ENCODE results near the gene DROSHA.

Gene DROSHA

DNA sequence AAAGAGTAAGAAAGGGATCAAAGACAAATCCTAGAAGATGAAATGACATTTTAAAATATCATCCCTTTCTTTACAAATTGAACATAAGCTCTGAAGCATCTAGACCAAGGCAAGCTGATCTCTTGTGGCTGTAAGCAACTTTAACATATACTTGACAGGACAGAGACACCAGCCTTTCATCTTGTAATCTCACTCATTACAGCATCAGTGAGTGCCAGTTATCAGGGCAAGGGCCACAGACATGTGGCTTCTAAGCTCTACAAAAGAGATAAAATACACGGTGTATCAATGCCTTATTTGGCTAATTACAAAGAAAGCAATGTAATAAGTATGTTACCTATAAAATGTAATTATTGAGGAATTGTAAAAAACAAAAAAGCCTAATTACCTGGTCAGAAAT, 95.0 kb downstream of the DROSHA start:
- TF ChIP-seq EZH2phosphoT487 (IDR thresholded peaks at IDR 0.05; ENCODE audit: borderline replicate concordance, low read length), result no peak
- TF ChIP-seq, protein P1, sequence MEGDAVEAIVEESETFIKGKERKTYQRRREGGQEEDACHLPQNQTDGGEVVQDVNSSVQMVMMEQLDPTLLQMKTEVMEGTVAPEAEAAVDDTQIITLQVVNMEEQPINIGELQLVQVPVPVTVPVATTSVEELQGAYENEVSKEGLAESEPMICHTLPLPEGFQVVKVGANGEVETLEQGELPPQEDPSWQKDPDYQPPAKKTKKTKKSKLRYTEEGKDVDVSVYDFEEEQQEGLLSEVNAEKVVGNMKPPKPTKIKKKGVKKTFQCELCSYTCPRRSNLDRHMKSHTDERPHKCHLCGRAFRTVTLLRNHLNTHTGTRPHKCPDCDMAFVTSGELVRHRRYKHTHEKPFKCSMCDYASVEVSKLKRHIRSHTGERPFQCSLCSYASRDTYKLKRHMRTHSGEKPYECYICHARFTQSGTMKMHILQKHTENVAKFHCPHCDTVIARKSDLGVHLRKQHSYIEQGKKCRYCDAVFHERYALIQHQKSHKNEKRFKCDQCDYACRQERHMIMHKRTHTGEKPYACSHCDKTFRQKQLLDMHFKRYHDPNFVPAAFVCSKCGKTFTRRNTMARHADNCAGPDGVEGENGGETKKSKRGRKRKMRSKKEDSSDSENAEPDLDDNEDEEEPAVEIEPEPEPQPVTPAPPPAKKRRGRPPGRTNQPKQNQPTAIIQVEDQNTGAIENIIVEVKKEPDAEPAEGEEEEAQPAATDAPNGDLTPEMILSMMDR (IDR thresholded peaks at IDR 0.05; ENCODE audit: low read depth, low read length, poor library complexity, severe bottlenecking), result no peak
- no peaks in the 10 kb centered on the region for H3F3A ChIP-seq (ENCODE audit: control insufficient read depth, insufficient read depth)
- H3K4me1 ChIP-seq (ENCODE audit: control insufficient read depth, low read length), result no peaks in the 10 kb centered on the region
- no peaks in the 10 kb centered on the region for H3K9me3 ChIP-seq (ENCODE audit: control insufficient read depth, insufficient read depth, low read length)
- no peak overlapping the region for H3K4me3 ChIP-seq (ENCODE audit: low read length)
- H3K9me2 ChIP-seq (replicated peaks; ENCODE audit: control insufficient read depth, low read length), result no peaks in the 10 kb centered on the region
- H3K36me3 ChIP-seq (ENCODE audit: control insufficient read depth, low read length), result peaks cover 53% of the 10 kb centered on the region
- H4K20me1 ChIP-seq (ENCODE audit: control insufficient read depth, insufficient read depth, low read depth, low read length), result no peaks in the 10 kb centered on the region
- H3K4me2 ChIP-seq (ENCODE audit: low read length), result no peak overlapping the region
- H3K79me2 ChIP-seq (ENCODE audit: control insufficient read depth, low read length), result no peaks in the 10 kb centered on the region
- no peak overlapping the region for H3K27ac ChIP-seq (ENCODE audit: low read depth, low read length)
- H3K27me3 ChIP-seq (ENCODE audit: control insufficient read depth, low read length), result no peaks in the 10 kb centered on the region

GRCh38 chr5:31435730-31436129, 96.2 kb downstream of the DROSHA start:
- Histone ChIP-seq H3K4me2 (ENCODE audit: low read length) (no peak overlapping the region), H3K9me3 (ENCODE audit: control insufficient read depth, insufficient read depth, low read length) (no peaks in the 10 kb centered on the region), H3K36me3 (ENCODE audit: control insufficient read depth, low read length) (peaks cover 63% of the 10 kb centered on the region), H3K27me3 (ENCODE audit: control insufficient read depth, low read length) (no peaks in the 10 kb centered on the region), H3K27ac (ENCODE audit: low read depth, low read length) (no peak overlapping the region), H3F3A (ENCODE audit: control insufficient read depth, insufficient read depth) (no peaks in the 10 kb centered on the region), H3K4me1 (ENCODE audit: control insufficient read depth, low read length) (no peaks in the 10 kb centered on the region), H3K79me2 (ENCODE audit: control insufficient read depth, low read length) (no peaks in the 10 kb centered on the region), H4K20me1 (ENCODE audit: control insufficient read depth, insufficient read depth, low read depth, low read length) (no peaks in the 10 kb centered on the region), H3K9me2 (replicated peaks; ENCODE audit: control insufficient read depth, low read length) (no peaks in the 10 kb centered on the region), H3K4me3 (ENCODE audit: low read length) (no peak overlapping the region)
- TF ChIP-seq EZH2phosphoT487 (IDR thresholded peaks at IDR 0.05; ENCODE audit: borderline replicate concordance, low read length), result no peak
- TF ChIP-seq, protein P1 (IDR thresholded peaks at IDR 0.05; ENCODE audit: low read depth, low read length, poor library complexity, severe bottlenecking), result no peak

GRCh38 chr5:31434898-31435297, 97.0 kb downstream of the DROSHA start:
- Histone ChIP-seq H3K4me1 (ENCODE audit: control insufficient read depth, low read length) (no peaks in the 10 kb centered on the region), H3K9me3 (ENCODE audit: control insufficient read depth, insufficient read depth, low read length) (no peaks in the 10 kb centered on the region), H3K79me2 (ENCODE audit: control insufficient read depth, low read length) (no peaks in the 10 kb centered on the region), H3F3A (ENCODE audit: control insufficient read depth, insufficient read depth) (no peaks in the 10 kb centered on the region), H3K4me3 (ENCODE audit: low read length) (no peak overlapping the region), H3K27me3 (ENCODE audit: control insufficient read depth, low read length) (no peaks in the 10 kb centered on the region), H4K20me1 (ENCODE audit: control insufficient read depth, insufficient read depth, low read depth, low read length) (no peaks in the 10 kb centered on the region), H3K27ac (ENCODE audit: low read depth, low read length) (no peak overlapping the region), H3K9me2 (replicated peaks; ENCODE audit: control insufficient read depth, low read length) (no peaks in the 10 kb centered on the region), H3K4me2 (ENCODE audit: low read length) (no peak overlapping the region), H3K36me3 (ENCODE audit: control insufficient read depth, low read length) (peaks cover 70% of the 10 kb centered on the region)
- TF ChIP-seq EZH2phosphoT487 (IDR thresholded peaks at IDR 0.05; ENCODE audit: borderline replicate concordance, low read length), result no peak
- TF ChIP-seq, protein P1 (IDR thresholded peaks at IDR 0.05; ENCODE audit: low read depth, low read length, poor library complexity, severe bottlenecking), result no peak

DNA sequence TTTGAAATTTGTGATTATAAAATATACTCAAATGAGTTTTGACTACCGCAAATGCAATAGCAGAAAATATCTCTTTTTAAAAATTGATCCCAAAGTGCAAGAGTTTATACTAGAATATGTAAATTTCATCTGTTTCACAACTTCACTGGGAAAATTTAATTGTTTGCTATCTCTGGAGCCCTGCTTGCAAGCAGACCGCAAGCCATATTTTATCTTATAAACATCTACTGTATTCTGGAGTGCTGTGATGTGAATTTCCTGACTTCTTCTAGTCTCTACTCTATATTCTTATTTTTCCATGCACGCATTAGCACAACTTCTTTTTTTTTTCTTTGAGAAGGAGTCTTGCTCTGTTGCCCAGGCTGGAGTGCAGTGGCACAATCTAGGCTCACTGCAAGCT, 98.7 kb downstream of the DROSHA start:
- no peak overlapping the region for H3K4me3 ChIP-seq (ENCODE audit: low read length)
- peaks cover 68% of the 10 kb centered on the region for H3K36me3 ChIP-seq (ENCODE audit: control insufficient read depth, low read length)
- H3K79me2 ChIP-seq (ENCODE audit: control insufficient read depth, low read length), result no peaks in the 10 kb centered on the region
- no peak overlapping the region for H3K4me2 ChIP-seq (ENCODE audit: low read length)
- H3F3A ChIP-seq (ENCODE audit: control insufficient read depth, insufficient read depth), result no peaks in the 10 kb centered on the region
- H4K20me1 ChIP-seq (ENCODE audit: control insufficient read depth, insufficient read depth, low read depth, low read length), result no peaks in the 10 kb centered on the region
- no peaks in the 10 kb centered on the region for H3K4me1 ChIP-seq (ENCODE audit: control insufficient read depth, low read length)
- H3K9me2 ChIP-seq (replicated peaks; ENCODE audit: control insufficient read depth, low read length), result no peaks in the 10 kb centered on the region
- H3K9me3 ChIP-seq (ENCODE audit: control insufficient read depth, insufficient read depth, low read length), result no peaks in the 10 kb centered on the region
- no peak overlapping the region for H3K27ac ChIP-seq (ENCODE audit: low read depth, low read length)
- TF ChIP-seq, protein P1 (IDR thresholded peaks at IDR 0.05; ENCODE audit: low read depth, low read length, poor library complexity, severe bottlenecking), result no peak
- no peak for TF ChIP-seq EZH2phosphoT487 (IDR thresholded peaks at IDR 0.05; ENCODE audit: borderline replicate concordance, low read length)
- H3K27me3 ChIP-seq (ENCODE audit: control insufficient read depth, low read length), result no peaks in the 10 kb centered on the region
